GM12891 (cell line): ENCODE results near the gene SRPK3.

Source experiments
- POLR2A ChIP-seq: IDR thresholded peaks from 2 replicates; pipeline ENCODE4 v1.6.1; 2011; ENCODE audit warnings: low read depth, low read length, control low read depth
- SPI1 ChIP-seq: IDR thresholded peaks from 2 replicates; pipeline ENCODE4 v1.6.1; 2011; ENCODE audit warnings: low read depth, low read length, control low read depth
- TAF1 ChIP-seq: IDR thresholded peaks from 2 replicates; pipeline ENCODE4 v1.6.1; 2011; ENCODE audit warnings: low read depth, low read length, control low read depth

DNA sequence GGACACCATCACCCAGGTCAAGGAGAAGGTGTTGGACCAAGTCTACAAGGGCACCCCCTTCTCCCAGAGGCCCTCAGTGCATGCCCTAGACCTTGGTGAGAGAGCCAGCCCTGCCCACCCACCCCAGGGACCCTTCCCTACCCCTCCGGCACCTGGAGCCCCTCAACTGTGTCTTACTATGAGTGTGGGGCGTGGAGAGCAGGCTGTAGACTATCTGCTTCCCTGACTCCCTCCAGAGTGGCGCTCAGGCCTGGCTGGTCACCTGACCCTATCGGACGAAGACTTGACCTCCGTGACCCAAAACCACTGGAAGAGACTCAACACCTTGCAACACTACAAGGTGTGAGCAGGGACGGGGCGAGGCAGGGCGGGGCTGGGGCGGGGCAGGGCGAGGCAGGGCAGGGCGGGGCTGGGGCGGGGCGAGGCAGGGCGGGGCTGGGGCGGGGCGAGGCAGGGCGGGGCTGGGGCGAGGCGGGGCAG lies 4.7 kb upstream of the SRPK3 start:
- TF ChIP-seq TAF1 (no peak), POLR2A (no peak), SPI1 (no peak)
